ENCODE measurements around the gene KPNB1.

- TF ChIP-seq RBBP5 (conservative IDR thresholded peaks at IDR 0.05) (no peak), CTCF (IDR thresholded peaks at IDR 0.05 in 2 of 3, conservative IDR thresholded peaks at IDR 0.05 in 1 of 3; ENCODE audit: control insufficient read depth in 2 of 3, extremely low read depth in 1 of 3, insufficient read depth in 1 of 3, low read depth in 3 of 3, low read length in 3 of 3) (no peak), REST (IDR thresholded peaks at IDR 0.05; ENCODE audit: low read depth, low read length) (no peak), RFX5 (IDR thresholded peaks at IDR 0.05; ENCODE audit: low read depth, low read length) (no peak), E2F4 (IDR thresholded peaks at IDR 0.05; ENCODE audit: low read depth, low read length) (no peak)
Observed at GRCh38 chr17:47669081-47669480, 19.4 kb downstream of the KPNB1 start.

All from GM12878 (cell line).